PC-9 (cell line): ENCODE results near the gene TFIP11.

Experiments
- EZH2 ChIP-seq: fragments of 200-600 bp; sonication (generic); IDR thresholded peaks from 2 replicates; pipeline ENCODE4 v1.8.0; 2017; ENCODE audit warnings: antibody characterized with exemption, low read depth
- TF ChIP-seq, protein P1 (sequence below): fragments of 200-600 bp; sonication (generic); conservative IDR thresholded peaks from 2 replicates; pipeline ENCODE4 v1.6.1; 2017; ENCODE audit warnings: mixed run types, antibody characterized with exemption, mild to moderate bottlenecking, moderate library complexity

DNA sequence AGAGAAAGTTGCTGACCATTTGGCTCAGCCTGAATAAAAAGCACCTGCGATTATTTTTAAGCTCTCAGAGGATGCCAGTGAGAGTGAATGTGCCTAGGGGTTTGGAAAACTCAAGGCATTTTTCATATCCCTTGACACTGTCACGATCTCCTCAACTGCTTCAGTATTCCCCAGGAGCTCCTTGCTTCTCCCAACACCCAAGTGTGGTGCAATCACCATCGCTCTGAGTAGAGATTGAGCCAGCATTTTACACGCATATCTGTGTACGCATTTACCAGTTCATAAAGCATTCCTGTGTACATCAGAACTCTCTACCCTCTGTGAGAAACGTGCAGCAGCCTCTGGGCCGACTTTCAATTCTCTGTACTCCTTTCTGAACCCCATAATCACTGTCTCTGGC is 27.3 kb downstream of the TFIP11 start:
- TF ChIP-seq, protein P1, sequence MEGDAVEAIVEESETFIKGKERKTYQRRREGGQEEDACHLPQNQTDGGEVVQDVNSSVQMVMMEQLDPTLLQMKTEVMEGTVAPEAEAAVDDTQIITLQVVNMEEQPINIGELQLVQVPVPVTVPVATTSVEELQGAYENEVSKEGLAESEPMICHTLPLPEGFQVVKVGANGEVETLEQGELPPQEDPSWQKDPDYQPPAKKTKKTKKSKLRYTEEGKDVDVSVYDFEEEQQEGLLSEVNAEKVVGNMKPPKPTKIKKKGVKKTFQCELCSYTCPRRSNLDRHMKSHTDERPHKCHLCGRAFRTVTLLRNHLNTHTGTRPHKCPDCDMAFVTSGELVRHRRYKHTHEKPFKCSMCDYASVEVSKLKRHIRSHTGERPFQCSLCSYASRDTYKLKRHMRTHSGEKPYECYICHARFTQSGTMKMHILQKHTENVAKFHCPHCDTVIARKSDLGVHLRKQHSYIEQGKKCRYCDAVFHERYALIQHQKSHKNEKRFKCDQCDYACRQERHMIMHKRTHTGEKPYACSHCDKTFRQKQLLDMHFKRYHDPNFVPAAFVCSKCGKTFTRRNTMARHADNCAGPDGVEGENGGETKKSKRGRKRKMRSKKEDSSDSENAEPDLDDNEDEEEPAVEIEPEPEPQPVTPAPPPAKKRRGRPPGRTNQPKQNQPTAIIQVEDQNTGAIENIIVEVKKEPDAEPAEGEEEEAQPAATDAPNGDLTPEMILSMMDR: no peak
- no peak for TF ChIP-seq EZH2
